Measurements from ENCODE around the gene HGD.
"Not testable (repeated sequence)": the region's sequence is repeated elsewhere in the genome, so short reads cannot be mapped to it uniquely, and the experiment has no call there.

The HGD gene

DNA sequence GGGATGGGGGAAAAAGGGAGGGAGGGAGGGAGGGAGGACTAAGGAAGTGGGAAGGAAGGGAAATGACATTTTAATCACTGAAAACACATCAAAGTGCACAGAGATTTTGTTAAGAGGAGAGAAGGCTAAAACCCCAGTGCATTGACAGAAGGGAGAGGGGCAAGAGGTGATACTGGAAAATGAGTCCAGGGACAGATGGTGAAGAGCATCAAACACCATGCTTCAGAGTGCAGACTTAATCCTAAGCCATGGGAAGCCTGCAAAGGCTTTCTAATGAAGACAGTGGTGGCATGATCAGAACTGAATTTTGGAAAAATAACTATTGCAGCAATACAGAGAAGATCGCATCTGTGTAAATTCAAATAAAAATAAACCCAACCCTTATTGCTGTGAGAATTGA, 41.8 kb downstream of the HGD start:
- no peak for DNase-seq (ENCODE audit: low read depth in 2 of 2)

DNA sequence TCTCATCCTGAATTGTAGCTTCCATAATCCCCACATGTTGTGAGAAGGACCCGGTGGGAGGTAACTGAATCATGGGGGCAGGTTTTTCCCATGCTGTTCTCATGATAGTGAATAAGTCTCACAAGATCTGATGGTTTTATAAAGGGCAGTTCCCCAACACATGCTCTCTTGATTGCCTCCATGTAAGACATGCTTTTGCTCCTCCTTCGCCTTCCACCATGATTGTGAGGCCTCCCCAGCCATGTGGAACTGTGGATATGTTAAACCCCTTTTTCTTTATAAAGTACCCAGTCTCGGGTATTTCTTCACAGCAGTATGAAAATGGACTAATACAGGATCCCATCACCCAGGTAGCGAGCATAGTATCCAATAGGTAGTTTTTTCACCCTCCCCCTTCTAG, 43.2 kb downstream of the HGD start:
- not testable (repeated sequence) for DNase-seq (ENCODE audit: low read depth in 2 of 2)

DNA sequence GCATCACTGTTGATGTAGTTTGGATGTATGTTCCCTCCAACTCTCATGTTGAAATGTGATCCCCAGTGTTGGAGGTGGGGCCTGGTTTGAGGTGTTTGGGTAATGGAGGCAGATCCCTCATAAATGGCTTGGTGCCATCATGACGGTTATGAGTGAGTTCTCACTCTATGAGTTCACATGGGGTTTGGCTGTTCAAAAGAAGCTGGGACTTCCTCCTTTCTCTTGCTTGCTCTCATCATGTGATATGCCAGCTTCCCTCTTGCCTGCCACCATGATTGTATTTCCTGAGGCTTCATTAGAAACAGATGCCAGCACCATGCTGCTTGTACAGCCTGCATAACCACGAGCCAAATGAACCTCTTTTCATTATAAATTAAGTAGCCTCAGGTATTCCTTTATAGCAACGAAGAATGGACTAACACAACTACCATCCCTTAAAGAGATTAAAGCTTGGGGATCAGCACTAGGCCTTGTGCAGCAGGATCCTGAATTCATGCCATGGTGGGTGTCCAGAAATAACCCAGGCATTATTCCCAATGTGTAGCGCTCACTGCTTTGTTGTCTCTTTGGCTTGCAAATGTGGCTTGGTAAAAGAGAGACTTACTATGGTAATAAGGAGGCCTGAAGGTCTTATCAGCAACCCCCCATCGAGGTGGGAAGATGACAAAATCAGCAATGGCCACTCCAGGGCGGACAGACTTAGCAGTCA, 44.0 kb downstream of the HGD start:
- no peak for DNase-seq (ENCODE audit: low read depth in 2 of 2)

DNA sequence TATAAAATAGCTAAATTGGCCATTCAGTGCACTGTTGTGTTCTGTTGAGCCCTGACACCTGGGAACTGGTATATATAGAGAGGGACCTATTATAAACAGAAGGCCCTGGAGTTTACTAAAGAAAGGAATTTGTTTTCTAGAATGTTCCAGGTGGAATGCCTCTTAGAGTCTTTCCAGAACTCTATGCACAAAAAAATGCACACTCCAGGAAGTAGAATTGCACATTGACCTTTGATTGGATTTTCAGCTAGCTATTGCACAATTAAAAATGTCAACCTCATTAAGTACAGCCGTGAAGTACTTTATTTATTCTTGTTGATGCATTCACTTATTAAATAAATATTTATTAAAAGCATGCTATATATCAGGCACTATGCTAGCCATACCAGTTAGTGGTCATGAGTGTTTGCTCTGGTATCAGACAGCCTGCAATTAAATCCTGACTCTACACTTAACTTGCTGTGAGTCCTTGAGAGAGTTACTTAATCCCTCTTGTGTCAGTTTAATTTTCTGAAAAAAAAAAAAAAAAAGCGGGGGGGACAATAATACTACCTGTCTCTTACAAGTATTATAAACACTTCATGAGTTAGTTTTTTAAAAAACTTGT, 45.1 kb downstream of the HGD start:
- no peak for DNase-seq (ENCODE audit: low read depth in 2 of 2)

DNA sequence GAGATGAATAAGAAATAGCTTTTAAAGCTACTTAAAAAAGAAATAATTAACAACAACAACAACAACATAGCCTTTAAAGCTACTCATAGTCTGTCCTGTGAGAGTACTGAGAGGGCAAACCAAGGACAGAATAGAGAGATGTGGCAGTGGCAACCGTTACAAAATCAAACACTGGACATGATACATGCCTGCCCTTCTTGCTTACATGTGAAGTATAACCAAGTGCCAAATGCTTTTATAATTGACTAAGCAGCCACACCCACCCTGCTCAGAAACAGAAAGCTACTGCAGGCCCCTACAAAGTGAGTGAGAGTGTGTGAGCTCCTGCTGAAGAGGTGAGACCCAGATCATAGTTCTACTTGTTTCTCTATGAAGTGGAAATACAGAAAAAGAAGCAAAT, 47.5 kb downstream of the HGD start:
- DNase-seq (ENCODE audit: low read depth in 2 of 2) = no peak

DNA sequence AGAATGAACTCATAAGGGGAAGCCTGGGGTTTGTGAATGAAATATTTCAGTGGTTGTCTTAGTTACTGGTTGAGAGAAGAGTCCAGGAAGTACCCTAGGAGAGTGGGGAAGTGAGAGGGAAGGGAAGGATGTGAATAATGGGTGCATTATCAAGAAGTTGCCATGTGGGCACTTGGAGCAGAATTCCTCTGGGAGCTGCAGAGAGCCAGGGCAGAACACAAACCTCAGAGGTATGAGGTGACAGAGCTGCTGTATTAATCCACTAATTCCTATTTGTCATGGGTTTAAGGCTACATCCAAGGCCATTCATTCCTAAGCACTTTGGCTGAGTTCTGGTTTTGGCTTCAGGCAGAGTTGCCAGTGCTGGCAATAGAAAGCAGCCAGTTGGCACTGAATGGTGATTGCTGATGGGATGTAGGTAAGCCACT, 56.9 kb downstream of the HGD start:
- DNase-seq (ENCODE audit: low read depth in 2 of 2) = no peak

DNA sequence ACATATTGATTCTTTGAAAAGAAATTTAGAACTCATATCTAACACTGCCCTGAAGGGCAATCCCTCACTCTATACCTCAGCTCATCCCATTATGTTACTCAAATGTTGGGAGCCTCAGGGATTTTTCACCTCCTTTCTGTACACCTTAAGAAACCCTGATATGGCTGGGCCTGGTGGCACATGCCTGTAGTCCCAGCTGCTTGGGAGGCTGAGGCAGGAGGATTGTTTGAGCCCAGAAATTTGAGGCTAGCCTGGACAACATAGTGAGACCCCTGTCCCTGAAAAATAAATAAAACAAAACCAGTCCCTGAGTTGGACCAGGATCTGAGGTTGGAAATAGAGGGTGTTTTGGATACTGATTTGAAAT, 58.3 kb downstream of the HGD start:
- DNase-seq (ENCODE audit: low read depth in 2 of 2) = no peak

DNA sequence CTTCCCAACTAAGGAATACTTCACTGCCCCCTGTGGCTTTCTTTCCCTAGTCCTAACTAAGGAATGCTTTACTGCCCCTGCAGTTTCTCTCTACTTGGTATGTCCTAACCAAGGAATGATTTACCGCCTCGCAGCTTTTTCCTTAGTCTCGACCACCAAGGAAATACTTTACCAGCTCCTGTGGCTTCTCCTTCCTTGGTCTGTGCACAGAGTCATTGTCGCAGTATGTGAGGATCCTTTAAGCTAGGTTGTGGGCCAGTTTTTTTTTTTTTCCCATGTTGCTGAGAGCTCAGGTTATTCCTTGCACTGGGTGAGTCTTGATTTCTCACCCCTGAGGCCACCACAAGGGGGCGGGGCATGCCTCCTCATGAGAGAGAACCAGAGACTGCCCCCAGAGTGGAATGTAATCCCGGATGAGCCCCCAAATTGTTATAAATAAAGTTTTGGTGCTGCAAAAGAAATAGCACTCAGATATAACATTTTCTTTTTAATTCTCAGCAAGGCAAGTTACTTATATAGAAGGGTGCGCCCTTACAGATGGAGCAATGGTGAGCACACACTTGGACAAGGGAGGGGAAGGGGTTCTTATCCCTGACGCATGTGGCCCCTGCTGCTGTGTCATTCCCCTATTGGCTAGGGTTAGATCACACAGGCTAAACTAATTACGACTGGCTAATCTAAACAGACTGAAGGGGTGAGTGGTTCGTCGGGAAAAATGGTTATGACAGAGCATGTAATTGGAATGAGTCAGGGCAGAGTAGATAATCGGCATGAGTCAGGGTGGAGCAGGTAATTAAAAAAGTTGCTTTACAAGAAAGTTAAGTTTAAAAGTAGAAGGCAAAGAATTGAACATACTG, 58.9 kb downstream of the HGD start:
- DNase-seq (ENCODE audit: low read depth in 2 of 2) = no peak

DNA sequence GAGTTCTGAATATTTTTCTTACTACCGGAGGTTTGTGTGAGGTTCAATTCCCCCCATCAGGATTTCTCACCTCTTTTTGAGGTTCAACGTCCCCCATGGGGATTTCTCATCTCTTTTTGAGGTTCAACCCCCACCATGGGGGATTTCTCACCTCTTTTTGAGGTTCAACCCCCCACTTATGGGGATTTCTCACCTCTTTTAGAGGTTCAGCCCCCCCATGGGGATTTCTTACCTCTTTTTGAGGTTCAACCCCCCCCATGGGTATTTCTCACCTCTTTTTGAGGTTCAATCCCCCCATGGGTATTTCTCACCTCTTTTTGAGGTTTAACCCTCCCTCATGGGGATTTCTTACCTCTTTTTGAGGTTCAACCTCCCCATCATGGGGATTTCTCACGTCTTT, 59.6 kb downstream of the HGD start:
- DNase-seq (ENCODE audit: low read depth in 2 of 2) = no peak

DNA sequence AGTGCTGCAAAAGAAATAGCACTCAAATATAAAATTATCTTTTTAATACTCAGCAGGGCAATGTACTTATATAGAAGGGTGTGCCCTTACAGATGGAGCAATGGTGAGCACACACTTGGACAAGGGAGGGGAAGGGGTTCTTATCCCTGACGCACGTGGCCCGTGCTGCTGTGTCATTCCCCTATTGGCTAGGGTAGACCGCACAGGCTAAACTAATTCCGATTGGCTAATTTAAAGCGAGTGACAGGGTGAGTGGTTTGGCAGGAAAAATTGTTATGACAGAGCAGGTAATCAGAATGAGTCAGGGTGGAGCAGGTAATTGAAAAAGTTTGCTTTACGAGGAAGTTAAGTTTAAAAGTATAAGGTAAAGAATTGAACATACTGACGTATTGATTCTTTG, 65.3 kb downstream of the HGD start:
- not testable (repeated sequence) for DNase-seq (ENCODE audit: low read depth in 2 of 2)

DNA sequence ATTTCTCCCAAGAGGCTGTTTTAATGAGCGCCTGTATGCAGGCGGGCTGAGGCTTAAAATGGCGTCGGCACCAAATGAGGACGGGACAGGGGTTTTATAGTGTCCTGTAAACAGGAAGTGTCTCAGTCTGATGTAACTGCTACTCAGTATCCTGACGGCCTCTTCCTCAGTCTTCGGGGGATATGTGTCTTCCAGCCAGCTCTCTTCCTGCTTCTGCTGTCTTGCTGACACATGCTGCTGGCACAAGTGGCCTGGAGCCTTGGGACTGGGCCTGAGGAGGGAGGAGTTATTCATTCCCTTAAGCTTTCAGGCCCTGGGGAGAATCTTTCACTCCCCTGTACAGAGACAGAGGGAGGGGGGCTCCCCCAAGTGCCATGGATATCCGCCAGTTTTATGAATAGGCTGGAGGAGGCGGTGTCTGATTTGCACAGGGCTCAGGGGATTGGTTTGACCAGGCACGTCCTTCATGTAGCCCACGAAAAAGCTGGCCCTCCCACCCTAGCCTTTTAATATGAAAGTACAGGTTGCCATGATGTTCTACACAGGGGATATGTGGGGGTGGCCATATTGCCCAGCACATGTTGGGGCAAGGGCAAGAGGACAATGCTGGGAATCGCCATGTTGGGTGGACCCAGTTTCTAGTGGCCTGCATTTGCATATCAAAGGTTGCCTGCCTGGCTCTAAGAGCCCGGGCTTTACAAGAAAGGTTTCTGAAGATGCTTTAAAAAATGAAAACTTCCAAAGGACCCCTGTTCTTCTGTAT, 66.0 kb downstream of the HGD start:
- no peak for DNase-seq (ENCODE audit: low read depth in 2 of 2)

DNA sequence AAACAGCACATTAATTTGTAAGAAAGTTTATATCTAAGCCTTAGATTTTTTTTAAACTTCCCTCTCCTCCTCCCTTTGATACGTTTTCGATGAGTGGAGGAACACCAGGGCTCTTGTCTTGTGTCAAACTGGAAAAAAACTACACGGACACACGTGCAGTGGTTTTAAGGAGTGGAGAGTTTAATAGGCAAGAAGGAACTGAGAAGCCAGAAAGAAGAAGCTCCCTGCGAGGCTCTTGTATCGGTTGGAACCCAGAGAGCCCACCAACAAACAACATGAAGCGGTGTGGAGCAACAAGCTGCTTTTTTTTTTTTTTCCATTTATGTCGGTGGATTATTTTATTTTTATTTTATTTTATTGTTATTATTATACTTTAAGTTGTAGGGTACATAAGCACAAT, 67.3 kb downstream of the HGD start:
- DNase-seq (ENCODE audit: low read depth in 2 of 2) = no peak

DNA sequence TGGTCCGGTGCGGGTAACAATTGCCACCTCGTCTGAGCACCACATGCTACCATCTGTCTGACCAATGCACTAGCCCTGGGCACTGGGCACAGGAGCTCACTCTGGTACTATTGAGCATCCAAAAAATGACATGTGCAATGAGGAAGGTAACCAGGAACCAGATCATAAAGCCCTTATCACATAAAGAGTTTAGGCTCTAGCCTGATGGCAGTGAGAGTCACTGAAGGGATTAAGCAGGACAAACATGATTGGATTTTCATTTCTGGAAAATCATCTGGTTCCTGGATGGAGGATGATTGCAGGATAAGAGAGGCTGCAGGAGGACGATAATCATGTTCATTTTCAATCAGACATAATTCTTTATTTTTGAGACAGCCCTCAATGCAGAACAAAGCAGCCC, 73.5 kb downstream of the HGD start:
- DNase-seq (ENCODE audit: low read depth in 2 of 2) = no peak

DNA sequence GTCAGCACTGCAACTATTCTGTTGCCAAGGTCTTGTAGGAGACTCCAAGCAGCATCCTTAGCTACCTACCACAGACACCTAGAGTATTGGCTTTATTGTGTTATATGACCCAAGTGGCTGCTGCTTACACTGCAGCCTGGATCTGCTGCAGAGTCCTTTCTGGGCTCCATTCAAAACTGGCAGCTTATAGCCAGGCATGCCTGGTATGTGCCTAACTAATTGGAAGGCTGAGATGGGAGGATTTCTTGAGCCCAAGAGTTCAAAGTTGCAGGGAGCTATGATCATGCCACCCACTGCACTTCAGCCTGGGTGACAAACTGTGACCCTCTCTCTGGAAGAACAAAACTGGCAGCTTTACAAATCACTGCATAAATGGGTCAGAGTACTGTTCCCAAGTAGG, 77.3 kb downstream of the HGD start:
- no peak for DNase-seq (ENCODE audit: low read depth in 2 of 2)

DNA sequence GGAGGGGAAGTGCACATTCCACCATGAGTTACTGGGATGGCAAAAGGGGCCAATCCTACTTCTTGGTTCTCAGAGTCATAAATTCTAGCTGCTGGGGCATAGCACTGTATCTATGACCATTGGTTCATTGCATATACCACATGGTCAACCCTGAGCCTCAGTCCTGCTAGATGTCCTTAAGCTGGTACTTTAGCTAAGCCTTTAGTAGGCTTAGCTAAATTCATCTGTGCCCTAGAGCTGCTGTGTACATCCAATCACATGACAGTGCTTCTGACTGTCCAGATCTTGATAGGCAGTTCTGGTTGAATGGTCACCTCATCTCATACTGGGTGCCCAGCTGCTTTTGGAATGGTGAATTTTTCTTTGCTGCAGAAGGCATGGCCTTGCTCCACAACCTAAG, 77.7 kb downstream of the HGD start:
- no peak for DNase-seq (ENCODE audit: low read depth in 2 of 2)

DNA sequence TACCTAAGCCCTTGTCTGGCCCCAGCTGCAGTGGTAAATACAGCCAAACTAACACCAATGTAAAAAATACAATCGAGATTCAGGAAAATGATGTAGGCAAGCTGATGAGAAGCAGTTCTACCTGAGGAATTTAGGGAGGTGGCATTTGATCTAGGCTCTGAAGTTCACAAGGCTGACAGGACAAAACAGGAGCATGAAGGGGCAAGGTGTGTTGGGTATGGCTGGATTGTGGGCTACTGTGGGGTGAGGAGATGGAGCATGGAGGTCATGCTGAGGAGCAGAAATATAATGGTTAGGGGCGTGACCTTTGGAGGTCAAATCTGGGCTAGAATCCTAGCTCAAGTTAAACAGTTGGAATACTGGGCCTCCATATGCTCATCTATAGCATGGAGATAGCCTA, 79.4 kb downstream of the HGD start:
- no peak for DNase-seq (ENCODE audit: low read depth in 2 of 2)

DNA sequence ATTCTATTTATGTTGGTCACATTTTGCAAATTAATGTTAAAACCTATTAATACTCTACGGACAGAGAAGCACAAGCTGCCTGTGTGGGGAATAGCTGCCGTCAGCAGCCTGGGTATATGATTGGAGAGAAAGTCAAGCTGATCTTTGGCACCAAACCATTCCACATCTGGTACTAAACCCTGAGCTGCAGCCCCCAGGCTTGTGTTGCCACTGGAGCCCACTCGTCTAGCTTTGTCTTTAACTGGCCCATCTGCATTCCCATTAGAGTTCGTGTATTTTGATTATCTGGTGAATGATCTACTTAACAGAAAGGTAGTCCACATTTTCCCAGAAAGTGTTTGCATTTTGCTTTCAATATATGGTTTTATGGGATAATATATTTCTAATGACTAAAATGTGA, 80.5 kb downstream of the HGD start:
- no peak for DNase-seq (ENCODE audit: low read depth in 2 of 2)

DNA sequence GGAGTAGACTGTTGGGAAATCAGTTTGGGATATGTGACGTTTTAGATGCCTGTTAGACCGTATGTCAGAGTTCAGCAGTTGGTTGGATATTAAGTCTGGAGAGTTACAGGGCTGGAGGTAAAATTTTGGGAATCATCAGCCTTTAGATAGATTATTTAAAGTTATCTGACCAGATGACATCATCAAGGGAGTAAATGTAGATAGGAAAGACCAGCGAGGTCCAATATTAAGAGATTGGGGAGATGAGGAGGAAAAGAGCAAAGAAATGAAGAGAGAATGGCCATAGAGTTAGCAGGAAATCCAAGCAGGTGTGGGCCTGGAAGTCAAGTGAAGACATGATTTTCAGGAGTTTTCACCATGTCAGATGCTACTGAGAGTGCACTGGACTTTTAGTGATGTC, 82.8 kb downstream of the HGD start:
- no peak for DNase-seq (ENCODE audit: low read depth in 2 of 2)

DNA sequence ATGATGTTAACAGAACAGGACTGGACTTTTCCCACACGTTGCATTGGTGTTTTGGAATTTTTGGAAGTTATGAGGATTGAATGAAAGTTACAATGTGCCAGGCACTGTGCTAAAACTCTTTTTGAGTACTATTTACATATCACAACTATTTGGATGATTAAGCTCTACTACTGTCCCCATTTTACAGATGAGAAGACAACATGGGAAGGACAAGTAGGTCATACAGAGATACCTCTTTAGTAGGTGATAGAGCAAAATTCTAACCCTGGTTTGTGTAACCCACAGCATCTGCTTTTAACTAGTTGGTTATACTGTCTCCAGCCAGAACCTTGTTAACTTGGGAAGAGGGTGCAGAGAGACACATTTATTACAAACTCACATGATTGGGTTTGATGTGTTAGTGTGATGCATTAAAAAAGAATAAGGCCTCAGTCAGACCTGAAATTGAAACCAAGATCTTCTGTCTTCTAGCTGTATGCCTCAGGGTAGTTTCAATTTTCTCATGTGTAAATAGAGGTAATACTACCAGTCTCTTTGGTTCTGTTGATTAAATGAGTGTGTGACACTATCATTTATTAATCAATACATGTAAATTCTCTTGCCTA, 84.5 kb downstream of the HGD start:
- no peak for DNase-seq (ENCODE audit: low read depth in 2 of 2)

DNA sequence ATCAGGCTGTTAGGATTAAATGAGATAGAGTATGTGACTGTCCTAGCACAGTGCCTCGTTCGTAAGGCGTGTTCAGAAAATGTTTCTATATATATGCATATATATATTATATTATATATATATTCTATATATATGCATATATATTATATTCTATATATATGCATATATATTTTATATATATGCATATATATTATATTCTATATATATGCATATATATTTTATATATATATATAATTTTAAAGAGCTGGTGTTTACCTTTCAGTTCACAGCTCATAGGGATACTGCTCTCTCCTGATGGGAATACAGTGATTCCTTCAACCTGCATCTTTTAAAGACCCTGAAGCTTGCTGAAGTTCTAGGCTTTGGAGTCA, 85.2 kb downstream of the HGD start:
- DNase-seq (ENCODE audit: low read depth in 2 of 2) = no peak

DNA sequence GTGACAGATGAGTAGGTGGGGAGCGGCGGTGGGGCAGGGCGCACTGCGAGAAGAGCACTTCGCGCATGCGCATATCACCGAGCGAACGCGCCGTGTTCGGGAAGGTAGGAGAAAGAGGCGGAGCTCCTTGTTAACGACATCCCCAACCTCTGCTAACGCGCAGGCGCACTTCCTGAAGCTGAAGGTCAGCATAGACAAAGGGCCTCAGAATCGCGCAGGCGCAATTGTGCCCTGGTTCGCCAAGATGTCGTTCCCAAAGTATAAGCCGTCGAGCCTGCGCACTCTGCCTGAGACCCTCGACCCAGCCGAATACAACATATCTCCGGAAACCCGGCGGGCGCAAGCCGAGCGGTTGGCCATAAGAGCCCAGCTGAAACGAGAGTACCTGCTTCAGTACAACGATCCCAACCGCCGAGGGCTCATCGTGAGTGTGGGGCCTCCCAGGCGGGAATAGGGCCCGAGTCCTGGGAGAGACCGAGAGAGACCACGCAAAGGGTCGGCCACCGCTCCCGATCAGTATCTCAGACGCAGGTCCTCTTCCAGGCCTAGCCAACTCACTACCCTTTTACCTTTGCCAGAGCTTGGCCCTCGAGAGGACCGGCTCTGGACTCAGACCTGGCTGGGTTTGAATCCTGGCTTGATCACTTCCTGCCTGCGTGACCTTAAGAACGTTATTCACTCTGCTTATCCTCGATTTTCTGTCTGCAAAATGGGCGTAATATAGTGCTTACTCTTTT, 85.8 kb downstream of the HGD start, which contains the start of gene NDUFB4:
NDUFB4 (plus strand) TSS at position 221 of the 737 bp plus-strand sequence; CDS start at position 245, 24 bp downstream.
- peak; percentile 89 to 90 for DNase-seq (ENCODE audit: low read depth in 2 of 2)
